Osteoblast (primary cell): ENCODE measurements around the gene SPSB3. TPM values are rescaled to one million over a fixed set of nuclear protein-coding genes. Genes with fewer than 3 reads are reported as not detected.

Experiments used
- DNase-seq: peaks from one replicate; pipeline ENCODE4 v3.0.0; 2011; ENCODE audit warnings: low spot score, mixed read lengths; ENCODE audit not compliant: insufficient read length; ENCODE audit errors: missing footprints
- H2AFZ ChIP-seq: 2 replicates; pipeline ENCODE4 v1.6.0; 2011; ENCODE audit warnings: mild to moderate bottlenecking, low read length
- H3K27ac ChIP-seq: 2 replicates; pipeline ENCODE4 v1.5.1; 2011; ENCODE audit warnings: mild to moderate bottlenecking, low read depth, low read length, moderate library complexity
- H3K27me3 ChIP-seq: 2 replicates; pipeline ENCODE4 v1.6.0; 2012; ENCODE audit warnings: mild to moderate bottlenecking, control low read depth, inconsistent platforms, low read length, moderate library complexity; ENCODE audit not compliant: insufficient read depth
- H3K36me3 ChIP-seq: 2 replicates; pipeline ENCODE4 v1.5.1; 2011; ENCODE audit warnings: mild to moderate bottlenecking, low read length, control low read depth, moderate library complexity; ENCODE audit not compliant: insufficient read depth
- H3K4me1 ChIP-seq: 2 replicates; pipeline ENCODE4 v1.5.1; 2011; ENCODE audit warnings: mild to moderate bottlenecking, low read length, control low read depth, moderate library complexity; ENCODE audit not compliant: insufficient read depth
- H3K4me2 ChIP-seq: 2 replicates; pipeline ENCODE4 v1.6.0; 2011; ENCODE audit warnings: mild to moderate bottlenecking, low read length; ENCODE audit not compliant: insufficient read depth
- H3K4me3 ChIP-seq: fragments of 200-600 bp; sonication (generic); 3 replicates; pipeline ENCODE4 v1.5.1; 2012; ENCODE audit warnings: mild to moderate bottlenecking, low read length, inconsistent platforms; ENCODE audit not compliant: insufficient read depth
- H3K79me2 ChIP-seq: 2 replicates; pipeline ENCODE4 v1.6.0; 2012; ENCODE audit warnings: mild to moderate bottlenecking, low read length, control low read depth, inconsistent platforms; ENCODE audit not compliant: insufficient read depth
- H3K9me3 ChIP-seq: 2 replicates; pipeline ENCODE4 v1.5.1; 2011; ENCODE audit warnings: low read depth, low read length, control low read depth
- H4K20me1 ChIP-seq: 2 replicates; pipeline ENCODE4 v1.6.0; 2012; ENCODE audit warnings: mild to moderate bottlenecking, low read length, control low read depth; ENCODE audit not compliant: insufficient read depth
- total RNA-seq: library from RNA; depleted of rRNA; stranded (reverse); fragments of >200 nt; gene quantifications from 2 replicates; pipeline ENCODE4 v1.2.3, GENCODE V29; 2012
- TF ChIP-seq, protein P1 (sequence below): IDR thresholded peaks from 2 replicates; pipeline ENCODE4 v1.5.1; 2011; ENCODE audit warnings: mild to moderate bottlenecking, low read depth, low read length, moderate library complexity; ENCODE audit errors: extremely low read depth

Gene SPSB3
- total RNA-seq, 1 donor: 42.3 TPM

DNA sequence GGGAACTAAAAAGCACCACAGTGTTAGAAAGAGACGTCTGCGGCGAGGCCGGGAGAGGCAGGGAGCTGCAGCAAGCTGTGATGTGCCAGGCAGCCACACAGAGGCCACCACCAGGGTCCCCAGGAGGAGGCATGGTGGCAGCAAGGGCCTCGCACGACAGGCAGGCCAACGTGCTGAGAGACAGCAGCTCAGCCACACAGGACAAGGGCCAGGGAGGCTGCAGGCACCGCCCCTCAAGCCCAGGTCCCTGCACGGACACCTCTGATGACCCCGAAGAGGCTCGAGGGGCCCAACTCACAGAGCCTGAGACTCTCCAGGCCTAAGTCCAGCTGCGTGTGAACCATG lies 38.5 kb upstream of the SPSB3 start:
- Histone ChIP-seq H4K20me1 (peaks cover 11% of the 10 kb centered on the region), H3K79me2 (peaks cover 31% of the 10 kb centered on the region), H2AFZ (no peak overlapping the region), H3K27ac (no peak overlapping the region), H3K4me3 (no peak overlapping the region), H3K36me3 (peaks cover 21% of the 10 kb centered on the region), H3K27me3 (no peaks in the 10 kb centered on the region), H3K4me2 (no peak overlapping the region), H3K9me3 (no peaks in the 10 kb centered on the region), H3K4me1 (peaks cover 6% of the 10 kb centered on the region)
- TF ChIP-seq, protein P1, sequence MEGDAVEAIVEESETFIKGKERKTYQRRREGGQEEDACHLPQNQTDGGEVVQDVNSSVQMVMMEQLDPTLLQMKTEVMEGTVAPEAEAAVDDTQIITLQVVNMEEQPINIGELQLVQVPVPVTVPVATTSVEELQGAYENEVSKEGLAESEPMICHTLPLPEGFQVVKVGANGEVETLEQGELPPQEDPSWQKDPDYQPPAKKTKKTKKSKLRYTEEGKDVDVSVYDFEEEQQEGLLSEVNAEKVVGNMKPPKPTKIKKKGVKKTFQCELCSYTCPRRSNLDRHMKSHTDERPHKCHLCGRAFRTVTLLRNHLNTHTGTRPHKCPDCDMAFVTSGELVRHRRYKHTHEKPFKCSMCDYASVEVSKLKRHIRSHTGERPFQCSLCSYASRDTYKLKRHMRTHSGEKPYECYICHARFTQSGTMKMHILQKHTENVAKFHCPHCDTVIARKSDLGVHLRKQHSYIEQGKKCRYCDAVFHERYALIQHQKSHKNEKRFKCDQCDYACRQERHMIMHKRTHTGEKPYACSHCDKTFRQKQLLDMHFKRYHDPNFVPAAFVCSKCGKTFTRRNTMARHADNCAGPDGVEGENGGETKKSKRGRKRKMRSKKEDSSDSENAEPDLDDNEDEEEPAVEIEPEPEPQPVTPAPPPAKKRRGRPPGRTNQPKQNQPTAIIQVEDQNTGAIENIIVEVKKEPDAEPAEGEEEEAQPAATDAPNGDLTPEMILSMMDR: no peak
- DNase-seq: no peak

DNA sequence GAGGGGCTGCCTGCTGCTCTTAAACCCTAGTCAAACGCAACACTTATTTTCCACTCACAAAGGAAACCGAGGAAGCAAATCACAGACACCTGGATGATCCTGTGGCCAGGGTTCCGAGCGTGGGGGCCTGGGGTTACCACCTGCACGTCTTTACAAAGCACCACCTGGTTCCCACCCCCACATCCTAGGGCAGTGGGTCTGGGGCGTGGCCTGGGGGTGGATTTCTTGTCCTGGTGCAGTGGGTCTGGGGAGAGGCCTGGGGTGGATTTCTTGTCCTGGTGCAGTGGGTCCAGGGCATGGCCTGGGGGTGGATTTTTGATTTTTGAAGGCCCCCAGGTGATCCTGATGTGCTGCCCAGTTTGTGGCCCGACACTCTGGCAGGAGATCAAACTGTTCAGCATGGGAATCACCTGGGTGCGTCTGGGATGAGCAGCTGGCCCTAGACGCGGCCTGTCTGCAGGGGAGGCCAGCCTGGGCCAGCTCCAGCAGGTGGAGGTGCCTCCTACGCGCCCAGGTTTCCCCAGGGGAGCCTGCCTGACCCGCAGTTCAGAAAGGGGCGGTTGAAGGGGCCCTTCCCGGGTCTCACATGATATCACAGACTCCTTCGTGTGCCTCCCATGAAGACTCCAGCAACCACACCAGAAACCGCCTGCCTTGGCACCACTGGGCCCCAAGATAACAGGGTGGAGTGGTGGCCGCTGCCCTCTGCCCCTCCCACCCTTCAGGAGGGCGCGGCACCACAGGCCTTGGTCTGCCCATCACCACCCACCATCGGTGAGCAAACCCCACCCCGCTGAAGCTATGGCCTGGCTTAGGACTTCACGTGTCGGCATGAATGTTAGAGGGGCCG lies 38.0 kb upstream of the SPSB3 start:
- no peak overlapping the region for H3K4me2 ChIP-seq
- no peak overlapping the region for H3K27ac ChIP-seq
- H2AFZ ChIP-seq: no peak overlapping the region
- peaks cover 11% of the 10 kb centered on the region for H4K20me1 ChIP-seq
- TF ChIP-seq, protein P1: no peak
- no peaks in the 10 kb centered on the region for H3K27me3 ChIP-seq
- H3K9me3 ChIP-seq: no peaks in the 10 kb centered on the region
- H3K4me1 ChIP-seq: no peaks in the 10 kb centered on the region
- peaks cover 25% of the 10 kb centered on the region for H3K79me2 ChIP-seq
- DNase-seq: no peak
- no peak overlapping the region for H3K4me3 ChIP-seq
- H3K36me3 ChIP-seq: peaks cover 22% of the 10 kb centered on the region

DNA sequence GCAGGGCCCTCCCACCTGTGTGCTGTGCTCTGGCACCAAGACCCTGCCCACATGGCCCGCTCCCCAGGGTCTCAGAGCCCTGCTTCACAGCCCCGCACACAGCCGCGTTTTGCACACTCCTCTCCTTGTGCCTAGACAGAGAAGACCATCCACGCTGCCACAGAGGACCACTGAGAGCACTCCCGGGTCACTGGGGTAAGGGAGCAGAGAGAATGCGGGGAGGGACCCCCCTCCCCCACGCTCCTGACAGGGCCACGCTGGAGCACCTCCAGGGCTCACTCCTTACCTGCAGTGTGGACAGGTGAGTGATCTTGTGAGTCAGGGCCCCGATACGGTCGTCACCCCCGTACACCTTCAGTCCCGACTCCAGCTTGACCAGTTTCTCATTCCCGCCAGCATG lies 37.2 kb upstream of the SPSB3 start:
- no peak overlapping the region for H3K27ac ChIP-seq
- TF ChIP-seq, protein P1: no peak
- H4K20me1 ChIP-seq: peaks cover 11% of the 10 kb centered on the region
- no peaks in the 10 kb centered on the region for H3K9me3 ChIP-seq
- peaks cover 27% of the 10 kb centered on the region for H3K36me3 ChIP-seq
- H3K4me1 ChIP-seq: no peaks in the 10 kb centered on the region
- no peak for DNase-seq
- H3K4me2 ChIP-seq: no peak overlapping the region
- H3K4me3 ChIP-seq: no peak overlapping the region
- H3K79me2 ChIP-seq: peaks cover 20% of the 10 kb centered on the region
- H2AFZ ChIP-seq: no peak overlapping the region
- no peaks in the 10 kb centered on the region for H3K27me3 ChIP-seq

DNA sequence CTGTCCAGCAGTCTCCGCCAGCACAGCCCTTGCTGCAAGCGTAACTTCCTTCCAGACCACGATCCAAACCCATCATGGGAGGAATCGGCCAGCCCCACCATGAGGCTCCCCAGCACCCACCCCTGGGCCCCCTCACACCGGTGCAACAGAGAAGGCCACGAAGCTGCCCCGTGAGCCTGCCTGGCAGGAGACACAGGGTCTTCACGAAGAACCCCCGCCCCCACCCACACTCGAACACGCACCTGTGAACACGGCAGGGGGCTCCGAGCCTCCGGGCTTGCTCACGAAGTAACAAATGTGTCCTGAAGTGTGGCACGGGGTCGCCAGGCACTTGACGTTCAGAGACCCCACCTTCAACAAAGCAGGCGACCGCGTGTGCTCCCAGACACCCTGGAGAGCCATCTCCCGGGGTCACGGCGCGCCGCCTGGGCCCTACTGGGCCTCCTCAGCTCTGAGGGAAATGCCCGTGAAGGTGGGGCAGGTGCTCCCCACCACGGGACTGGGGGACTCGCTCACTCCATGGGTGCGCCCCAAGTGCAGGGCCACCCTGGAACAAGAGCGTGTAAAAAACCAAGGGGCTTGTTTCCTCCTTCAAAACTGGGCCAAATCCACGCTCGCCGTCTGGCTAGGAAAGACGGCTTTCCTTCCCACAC lies 36.6 kb upstream of the SPSB3 start:
- no peak overlapping the region for H3K27ac ChIP-seq
- peaks cover 27% of the 10 kb centered on the region for H3K36me3 ChIP-seq
- TF ChIP-seq, protein P1: no peak
- H3K4me2 ChIP-seq: no peak overlapping the region
- no peaks in the 10 kb centered on the region for H3K9me3 ChIP-seq
- no peak overlapping the region for H3K4me3 ChIP-seq
- no peak for DNase-seq
- peaks cover 7% of the 10 kb centered on the region for H4K20me1 ChIP-seq
- no peaks in the 10 kb centered on the region for H3K27me3 ChIP-seq
- no peak overlapping the region for H2AFZ ChIP-seq
- no peaks in the 10 kb centered on the region for H3K4me1 ChIP-seq
- H3K79me2 ChIP-seq: peaks cover 14% of the 10 kb centered on the region
